ENCODE measurements around the gene PPFIA3. TPM values are rescaled to one million over a fixed set of nuclear protein-coding genes. Genes with fewer than 3 reads are reported as not detected.

PPFIA3 gene
- total and polyA plus RNA-seq, 2 of the 4 experiments (the other 2 are of a cell fraction): 0.90 to 2.4 TPM

- Histone ChIP-seq H4K8ac (ENCODE audit: low read depth in 2 of 2, low read length in 2 of 2) (peak within 1 kb of the TSS in 1 of 2 experiments; percentile 65; a peak in 2 of 4 replicates), H2BK5ac (ENCODE audit: low read depth, low read length, poor library complexity, severe bottlenecking) (peak within 1 kb of the TSS; percentile 18), H3K18ac (ENCODE audit: low read depth, low read length) (no peak within 1 kb of the TSS; the same call in 1 of the 2 replicates), H3K56ac (ENCODE audit: extremely low read depth, insufficient read depth, low read length) (no peak within 1 kb of the TSS), H2AFZ (replicated peaks; ENCODE audit: low read length, poor library complexity) (peak within 1 kb of the TSS; percentile 98), H2BK15ac (ENCODE audit: low read depth, low read length) (no peak within 1 kb of the TSS; the same call in 2 of the 3 replicates), H3K79me1 (ENCODE audit: low read depth in 1 of 2, low read length in 2 of 2) (peaks cover 4 to 49% of the 10 kb centered on the region in 2 experiments; a peak in 3 of 4 replicates), H3K14ac (replicated peaks; ENCODE audit: low read depth, low read length) (peak within 1 kb of the TSS; percentile 79), H3K27me3 (ENCODE audit: control insufficient read depth, insufficient read depth, low read length) (no peaks in the 10 kb centered on the region), H3K23ac (ENCODE audit: low read depth, low read length) (peak within 1 kb of the TSS; percentile 89), H3K4me2 (ENCODE audit: low read depth, low read length) (peak within 1 kb of the TSS; percentile 95), H3K9me1 (ENCODE audit: insufficient read depth, low read length) (peaks cover 23% of the 10 kb centered on the region), H3K4me1 (ENCODE audit: control insufficient read depth, insufficient read depth, low read length) (peaks cover 8% of the 10 kb centered on the region), H3K9me3 (ENCODE audit: control insufficient read depth, insufficient read depth, low read length) (no peaks in the 10 kb centered on the region), H2BK20ac (ENCODE audit: low read depth, low read length) (no peak within 1 kb of the TSS), H2BK120ac (ENCODE audit: low read depth, low read length) (peak within 1 kb of the TSS; percentile 22; the same call in 1 of the 2 replicates), H4K20me1 (ENCODE audit: insufficient read depth, low read length) (peaks cover 10% of the 10 kb centered on the region), H2AK5ac (ENCODE audit: low read depth, low read length) (peak within 1 kb of the TSS; percentile 93), H3K4me3 (ENCODE audit: insufficient read depth, low read depth, low read length) (peak within 1 kb of the TSS; percentile 96), H3K27ac (ENCODE audit: insufficient read depth, low read length) (peak within 1 kb of the TSS; percentile 57; the same call in 1 of the 2 replicates), H4K5ac (ENCODE audit: low read depth, low read length) (peak within 1 kb of the TSS; percentile 48; the same call in 1 of the 2 replicates), H3K9ac (ENCODE audit: low read depth, low read length) (peak within 1 kb of the TSS; percentile 71), H3K36me3 (ENCODE audit: control insufficient read depth, insufficient read depth, low read length) (peaks cover 8% of the 10 kb centered on the region), H3K4ac (ENCODE audit: low read depth, low read length) (peak within 1 kb of the TSS; percentile 52), H4K91ac (ENCODE audit: insufficient read depth, low read depth, low read length) (peak within 1 kb of the TSS; percentile 43; the same call in 1 of the 2 replicates), H2AK9ac (replicated peaks; ENCODE audit: low read depth, low read length, poor library complexity) (peak within 1 kb of the TSS; percentile 98)
- BruUV-seq (replicated peaks): no TSS peak
- WGBS, 2 experiments (ENCODE audit: extremely low coverage in 2 of 2, insufficient read length in 1 of 2): 0% methylated on average over 38 of the region's 66 CpGs; no CpG with 5 or more reads in 1 of the 2 experiments
- dilution Hi-C loops (cut with HindIII; ENCODE audit: low sequenced_read_pairs, unreplicated experiment) (no loop called here), in situ Hi-C loops (cut with MboI; ENCODE audit: low sequenced_read_pairs) (no loop called here), intact Hi-C loops (cut with micrococcal nuclease) (loop anchor here (5.0 kb wide), 1 partner anchor 83 kb away; no protein-coding TSS in a partner anchor)
- ChIA-PET POLR2A (ENCODE audit: unreplicated experiment) (no interaction called here), CTCF (interaction anchor here (0.7 to 2.9 kb wide), 5 partner anchors 14 to 85 kb away, joined by 4 to 13 read pairs (median 4); no protein-coding TSS in a partner anchor)
- peak; percentile 54 for DNase-seq
- peak; percentile 74 for ATAC-seq (ENCODE audit: low read depth)
- TF ChIP-seq MAFK (IDR thresholded peaks at IDR 0.05; ENCODE audit: low read depth, low read length): no peak
- TF ChIP-seq FOS (IDR thresholded peaks at IDR 0.05; ENCODE audit: low read depth, low read length): no peak
- no peak for TF ChIP-seq POLR2A (IDR thresholded peaks at IDR 0.05; ENCODE audit: low read depth, low read length)
- TF ChIP-seq RAD21 (IDR thresholded peaks at IDR 0.05; ENCODE audit: low read length): peak; percentile 25; the same call in 1 of the 2 replicates
- TF ChIP-seq MAZ (IDR thresholded peaks at IDR 0.05; ENCODE audit: borderline replicate concordance, low read depth, low read length): no peak; the same call in 1 of the 2 replicates
- TF ChIP-seq ELK1 (IDR thresholded peaks at IDR 0.05; ENCODE audit: borderline replicate concordance, low read depth, low read length): no peak
- TF ChIP-seq CHD1 (IDR thresholded peaks at IDR 0.05; ENCODE audit: low read depth, low read length): no peak
- TF ChIP-seq MXI1 (IDR thresholded peaks at IDR 0.05; ENCODE audit: borderline replicate concordance, low read depth, low read length): peak; percentile 53; the same call in 1 of the 2 replicates
- peak; percentile 67 for TF ChIP-seq CTCF (conservative IDR thresholded peaks at IDR 0.05; ENCODE audit: low read depth, low read length)
- TF ChIP-seq RCOR1 (IDR thresholded peaks at IDR 0.05; ENCODE audit: insufficient replicate concordance, low read length): peak; percentile 38
- no peak for TF ChIP-seq BHLHE40 (IDR thresholded peaks at IDR 0.05; ENCODE audit: low read depth, low read length)
- TF ChIP-seq CEBPB (IDR thresholded peaks at IDR 0.05; ENCODE audit: low read depth, low read length): peak; percentile 55
- no peak for TF ChIP-seq RFX5 (IDR thresholded peaks at IDR 0.05; ENCODE audit: low read depth, low read length)
- no peak for TF ChIP-seq NFE2L2 (IDR thresholded peaks at IDR 0.05; ENCODE audit: low read depth, low read length)
These were observed 5.3 kb upstream of the PPFIA3 start, which contains the start of gene LIN7B for GRCh38 chr19:49113762-49114629. Gene LIN7B (plus strand): TSS chr19:49114370. CDS start chr19:49114405, 35 bp downstream.
